ENCODE results near the gene SURF6.

DNA sequence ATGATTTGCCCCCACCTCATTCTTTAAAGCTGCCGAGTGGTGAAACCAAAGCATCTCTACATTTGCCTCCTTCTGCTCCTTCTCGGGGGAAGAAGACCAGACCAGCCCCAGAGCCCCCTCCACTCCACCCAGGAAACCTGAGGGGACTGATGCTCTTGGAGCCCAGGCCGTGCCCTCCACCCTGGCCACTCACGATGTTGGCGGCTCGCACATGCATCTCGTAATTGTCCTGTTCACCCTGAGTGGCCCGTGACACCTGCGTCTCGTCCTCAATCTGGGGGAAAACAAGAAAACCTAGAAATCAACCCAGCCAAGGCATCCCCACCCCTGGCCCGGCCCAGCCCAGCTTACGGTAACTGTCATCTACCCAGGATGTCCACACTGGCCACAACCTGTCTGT is 9.0 kb upstream of the SURF6 start:
- TF ChIP-seq CTCF (IDR thresholded peaks at IDR 0.05 in 8 of 11, conservative IDR thresholded peaks at IDR 0.05 in 3 of 11) (no peak), POLR2A (IDR thresholded peaks at IDR 0.05) (no peak), POLR2AphosphoS5 (IDR thresholded peaks at IDR 0.05) (no peak)
